ENCODE data around the gene CNIH4.
A peak's percentile ranks its signal among the peaks of the same experiment; 100 is the strongest.

DNA sequence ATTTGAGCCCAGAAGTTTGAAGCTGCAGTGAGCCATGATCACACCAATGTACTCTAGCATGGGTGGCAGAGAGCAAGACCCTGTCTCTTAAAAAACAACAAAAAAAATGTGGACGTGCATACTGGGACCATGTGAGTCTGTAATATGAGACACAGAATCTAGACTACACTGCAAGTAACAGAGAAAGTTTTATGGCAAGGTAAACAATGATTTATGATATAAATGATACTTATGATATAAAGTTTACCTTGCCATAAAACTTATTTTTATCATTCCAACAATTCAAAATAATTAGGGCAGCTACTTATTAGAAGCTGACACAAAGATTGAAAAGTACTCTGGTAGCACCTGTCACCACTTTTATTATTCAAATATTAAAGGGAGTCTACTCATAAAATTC, 43.2 kb downstream of the CNIH4 start:
- TF ChIP-seq PKNOX1 (IDR thresholded peaks at IDR 0.05) (peak; percentile 75), ELF4 (IDR thresholded peaks at IDR 0.05) (no peak), ZNF384 (IDR thresholded peaks at IDR 0.05) (no peak), SP1 (IDR thresholded peaks at IDR 0.05) (no peak), FOXM1 (IDR thresholded peaks at IDR 0.05; ENCODE audit: borderline replicate concordance) (no peak), TARDBP (IDR thresholded peaks at IDR 0.05) (no peak), ARNT (IDR thresholded peaks at IDR 0.05) (no peak), SUZ12 (IDR thresholded peaks at IDR 0.05) (no peak), FOXK2 (IDR thresholded peaks at IDR 0.05) (no peak), NFRKB (IDR thresholded peaks at IDR 0.05) (no peak), FOXA1 (IDR thresholded peaks at IDR 0.05) (no peak)

Measured in HEK293T (cell line).